Endometrium (tissue), 2 donors: ENCODE data around the gene ZNF302.

Experiments
- FAIRE-seq: peaks from 2 replicates; lab custom pipeline; 2012; peaks lifted over from hg19 to GRCh38; lab: Jason Lieb, UNC
- donor health status: control.
- donor health status: control.

ZNF302 gene

GRCh38 chr19:34733266-34733745 lies 55.8 kb downstream of the ZNF302 start:
- FAIRE-seq, result no peak

- FAIRE-seq, result no peak
Measured at GRCh38 chr19:34733746-34734536, 56.5 kb downstream of the ZNF302 start, which contains the start of gene ZNF181. ZNF181 (plus strand) TSS chr19:34734243; CDS start chr19:34735038, 795 bp downstream.

- no peak for FAIRE-seq
Measured at GRCh38 chr19:34734537-34735103, 57.1 kb downstream of the ZNF302 start.
